GM10266 (cell line): Measurements from ENCODE around the gene IKZF3.
"Not testable (repeated sequence)": the region's sequence is repeated elsewhere in the genome, so short reads cannot be mapped to it uniquely, and the experiment has no call there.

ENCODE experiments used
- DNase-seq: peaks from one replicate; pipeline ENCODE4 v3.0.0; 2012; ENCODE audit errors: extremely low spot score
- TF ChIP-seq, protein P1 (sequence below): IDR thresholded peaks from 2 replicates; pipeline ENCODE4 v1.5.1; 2012; ENCODE audit warnings: mild to moderate bottlenecking, low read depth; ENCODE audit not compliant: control insufficient read depth, insufficient read depth; ENCODE audit errors: missing control alignments

The IKZF3 gene

GRCh38 chr17:39711851-39712250 is 152.3 kb downstream of the IKZF3 start:
- TF ChIP-seq, protein P1, sequence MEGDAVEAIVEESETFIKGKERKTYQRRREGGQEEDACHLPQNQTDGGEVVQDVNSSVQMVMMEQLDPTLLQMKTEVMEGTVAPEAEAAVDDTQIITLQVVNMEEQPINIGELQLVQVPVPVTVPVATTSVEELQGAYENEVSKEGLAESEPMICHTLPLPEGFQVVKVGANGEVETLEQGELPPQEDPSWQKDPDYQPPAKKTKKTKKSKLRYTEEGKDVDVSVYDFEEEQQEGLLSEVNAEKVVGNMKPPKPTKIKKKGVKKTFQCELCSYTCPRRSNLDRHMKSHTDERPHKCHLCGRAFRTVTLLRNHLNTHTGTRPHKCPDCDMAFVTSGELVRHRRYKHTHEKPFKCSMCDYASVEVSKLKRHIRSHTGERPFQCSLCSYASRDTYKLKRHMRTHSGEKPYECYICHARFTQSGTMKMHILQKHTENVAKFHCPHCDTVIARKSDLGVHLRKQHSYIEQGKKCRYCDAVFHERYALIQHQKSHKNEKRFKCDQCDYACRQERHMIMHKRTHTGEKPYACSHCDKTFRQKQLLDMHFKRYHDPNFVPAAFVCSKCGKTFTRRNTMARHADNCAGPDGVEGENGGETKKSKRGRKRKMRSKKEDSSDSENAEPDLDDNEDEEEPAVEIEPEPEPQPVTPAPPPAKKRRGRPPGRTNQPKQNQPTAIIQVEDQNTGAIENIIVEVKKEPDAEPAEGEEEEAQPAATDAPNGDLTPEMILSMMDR, result no peak
- DNase-seq, result no peak

DNA sequence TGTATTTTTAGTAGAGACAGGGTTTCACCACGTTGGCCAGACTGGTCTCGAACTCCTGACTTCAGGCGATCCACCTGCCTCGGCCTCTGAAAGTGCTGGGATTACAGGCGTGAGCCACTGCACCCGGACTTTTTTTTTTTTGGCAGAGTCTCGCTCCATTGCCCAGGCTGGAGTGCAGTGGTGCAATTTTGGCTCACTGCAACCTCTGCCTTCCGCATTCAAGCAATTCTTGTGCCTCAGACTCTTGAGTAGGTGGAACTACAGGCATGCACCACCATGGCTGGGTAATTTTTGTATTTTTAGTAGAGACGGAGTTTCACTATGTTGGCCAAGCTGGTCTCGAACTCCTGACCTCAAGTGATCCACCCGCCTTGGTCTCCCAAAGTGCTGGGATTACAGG is 153.0 kb downstream of the IKZF3 start:
- not testable (repeated sequence) for DNase-seq

DNA sequence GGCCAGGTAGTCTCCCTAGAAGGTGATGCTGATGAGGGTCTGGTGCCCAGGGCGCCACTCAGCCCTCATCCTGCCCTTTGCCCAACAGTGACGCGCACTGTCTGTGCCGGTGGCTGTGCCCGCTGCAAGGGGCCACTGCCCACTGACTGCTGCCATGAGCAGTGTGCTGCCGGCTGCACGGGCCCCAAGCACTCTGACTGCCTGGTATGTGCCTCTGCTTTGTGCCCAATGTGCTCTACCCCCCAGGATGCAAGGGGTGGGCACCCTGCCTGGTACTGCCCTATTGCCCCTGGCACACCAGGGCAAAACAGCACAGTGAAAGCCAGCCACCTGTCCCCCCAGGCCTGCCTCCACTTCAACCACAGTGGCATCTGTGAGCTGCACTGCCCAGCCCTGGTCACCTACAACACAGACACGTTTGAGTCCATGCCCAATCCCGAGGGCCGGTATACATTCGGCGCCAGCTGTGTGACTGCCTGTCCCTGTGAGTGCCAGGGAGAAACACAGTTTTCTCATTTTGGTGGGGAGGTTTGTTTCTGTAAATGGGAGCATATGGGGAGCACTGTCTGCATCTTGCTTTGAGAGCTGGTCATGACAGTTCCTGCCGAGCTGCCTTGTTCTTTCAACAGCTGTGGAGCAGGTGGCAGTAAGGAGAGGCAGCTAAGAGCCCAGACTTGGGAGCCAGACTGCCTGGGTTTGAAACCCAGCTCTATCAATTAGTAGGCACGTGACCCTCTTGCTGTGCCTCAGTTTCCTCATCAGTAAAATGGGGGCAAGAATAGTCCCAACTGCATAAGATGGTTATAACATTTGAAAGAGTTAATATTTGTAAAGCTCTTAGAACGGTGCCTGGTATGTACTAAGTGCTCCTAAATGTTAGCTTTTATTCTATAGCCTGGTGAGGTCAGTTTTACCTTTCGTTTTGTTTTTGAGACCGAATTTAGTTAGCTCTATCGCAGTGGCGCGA is 153.8 kb downstream of the IKZF3 start:
- TF ChIP-seq, protein P1, result no peak

DNA sequence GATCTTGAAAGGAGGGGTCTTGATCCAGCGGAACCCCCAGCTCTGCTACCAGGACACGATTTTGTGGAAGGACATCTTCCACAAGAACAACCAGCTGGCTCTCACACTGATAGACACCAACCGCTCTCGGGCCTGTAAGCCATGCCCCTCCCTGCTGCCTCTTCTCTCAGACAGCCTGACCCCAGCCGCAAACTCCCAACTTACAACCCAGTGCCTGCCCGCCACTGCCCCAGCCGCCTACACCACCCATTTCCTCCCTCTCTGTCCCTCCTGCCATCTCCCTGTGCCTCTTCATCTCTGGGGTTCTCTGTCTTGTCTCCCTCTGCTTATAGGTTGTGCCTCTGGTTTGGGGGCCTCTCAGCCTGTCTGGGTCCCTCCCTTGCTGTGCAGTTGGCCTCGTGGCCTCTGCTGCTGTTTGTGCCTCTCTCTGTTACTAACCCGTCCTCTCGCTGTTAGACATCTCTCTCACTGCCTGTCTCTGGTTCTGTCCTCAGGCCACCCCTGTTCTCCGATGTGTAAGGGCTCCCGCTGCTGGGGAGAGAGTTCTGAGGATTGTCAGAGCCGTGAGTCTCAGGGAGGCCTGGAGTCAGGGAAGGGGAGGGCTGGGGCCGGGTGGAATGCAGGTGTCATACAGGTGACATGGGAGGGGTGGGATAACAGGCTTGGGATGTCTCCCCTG is 154.7 kb downstream of the IKZF3 start:
- DNase-seq, result no peak
- TF ChIP-seq, protein P1, result no peak

More for the DNA sequence above, 153.8 kb downstream of the IKZF3 start:
- DNase-seq, result no peak
